K562 (cell line): ENCODE results near the gene TMEM208. TPM values are rescaled to one million over a fixed set of nuclear protein-coding genes. Genes with fewer than 3 reads are reported as not detected.

Experiments used
- ETS1 ChIP-seq: conservative IDR thresholded peaks from 2 replicates; pipeline ENCODE4 v1.6.1; 2011; ENCODE audit warnings: low read depth, mild to moderate bottlenecking, low read length; ENCODE audit not compliant: control insufficient read depth
- TEAD4 ChIP-seq, 2 experiments: sonication (generic) in 1 of 2; formaldehyde crosslinking in 1 of 2; IDR thresholded peaks; 2 replicates each; pipeline versions ENCODE4 v1.6.1 to v1.8.0; 2012 to 2022; ENCODE audit warnings: borderline replicate concordance in 1 of 2, inconsistent platforms in 1 of 2, low read length in 1 of 2, mild to moderate bottlenecking in 1 of 2, missing genetic modification reagents in 1 of 2
- ZNF717 ChIP-seq: fragments of 250-450 bp; sonication (Bioruptor Pico); IDR thresholded peaks from 2 replicates; pipeline ENCODE4 v1.5.0; 2021
- polyA plus RNA-seq, 8 experiments: library from polyadenylated mRNA; depleted of rRNA in 4 of 8; stranded (reverse) in 5 of 8; unstranded in 3 of 8; fragments of >200 nt; fragmentation: Nextera tagmentation in 2 of 8; fragmentation: Illumina TruSeq in 1 of 8; extraction: Ambion mirVana in 2 of 8; extraction: Trizol in 1 of 8; gene quantifications; 2 replicates each; pipeline versions ENCODE4 v1.2.1 to v1.2.3, GENCODE V29; 2011 to 2014; ENCODE audit warnings: inconsistent platforms in 1 of 8, missing spikeins in 1 of 8
- total RNA-seq, 7 experiments: library from RNA; depleted of rRNA in 6 of 7; stranded (reverse); fragments of >200 nt in 6 of 7; fragmentation: Illumina TruSeq in 2 of 7; extraction: Trizol in 2 of 7; gene quantifications; 2 replicates each; pipeline versions ENCODE4 v1.2.1 to v1.2.3, GENCODE V29; 2011 to 2021; ENCODE audit warnings: low replicate concordance in 1 of 7
- TF ChIP-seq, protein P1 (sequence below), 2 experiments: IDR thresholded peaks; 2 replicates each; pipeline ENCODE4 v1.6.1; 2012; ENCODE audit warnings: improper control_type of control experiment in 2 of 2, low read depth in 2 of 2, low read length in 2 of 2, borderline replicate concordance in 1 of 2

TMEM208 gene
- total and polyA plus RNA-seq, 9 of the 15 experiments (the other 6 are each of a cell fraction or from before 2014, with no cell fraction given): 31.8 to 239 (median 54.3) TPM

DNA sequence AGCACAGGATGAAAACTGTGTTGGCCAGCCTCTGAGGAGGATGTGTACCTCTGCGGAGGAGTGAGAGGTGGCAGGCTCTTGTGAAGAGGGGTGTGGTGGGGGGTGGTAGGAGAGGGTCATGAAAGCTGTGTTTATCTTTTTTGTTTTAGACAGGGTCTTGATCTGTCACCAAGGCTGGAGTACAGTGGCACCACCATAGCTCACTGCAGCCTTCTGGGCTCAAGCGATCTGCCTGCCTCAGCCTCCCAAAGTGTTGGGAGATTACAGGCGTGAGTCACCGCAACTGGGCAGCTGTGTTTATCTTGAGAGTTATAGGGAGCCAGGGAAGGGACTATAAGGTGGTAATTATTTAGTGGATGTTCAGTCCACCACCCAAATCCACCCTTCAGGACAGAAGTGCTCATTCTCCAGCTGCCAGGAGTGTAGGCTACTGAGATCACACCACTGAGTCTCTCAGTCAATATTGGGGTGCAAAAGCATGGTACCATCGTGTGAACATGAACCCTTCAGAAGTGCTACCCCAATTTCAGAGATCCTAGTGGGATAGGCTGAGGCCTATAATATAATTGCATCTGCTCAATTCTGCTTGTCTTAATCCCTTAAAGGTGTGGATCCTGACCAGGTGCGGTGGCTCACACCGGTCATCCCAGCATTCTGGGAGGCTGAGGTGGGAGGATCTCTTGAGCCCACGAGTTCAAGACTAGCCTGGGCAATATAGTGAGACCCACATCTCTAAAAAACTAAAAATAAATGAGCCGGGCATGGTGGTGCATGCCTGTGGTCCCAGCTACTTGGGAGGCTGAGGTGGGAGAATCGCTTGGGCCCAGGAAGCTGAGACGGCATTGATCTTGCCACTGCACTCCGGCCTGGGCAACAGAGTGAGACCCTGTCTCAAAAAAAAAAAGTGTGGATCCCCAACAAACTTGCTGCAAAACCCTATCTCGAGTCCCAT is 36.2 kb upstream of the TMEM208 start (continued):
- TF ChIP-seq, protein P1, sequence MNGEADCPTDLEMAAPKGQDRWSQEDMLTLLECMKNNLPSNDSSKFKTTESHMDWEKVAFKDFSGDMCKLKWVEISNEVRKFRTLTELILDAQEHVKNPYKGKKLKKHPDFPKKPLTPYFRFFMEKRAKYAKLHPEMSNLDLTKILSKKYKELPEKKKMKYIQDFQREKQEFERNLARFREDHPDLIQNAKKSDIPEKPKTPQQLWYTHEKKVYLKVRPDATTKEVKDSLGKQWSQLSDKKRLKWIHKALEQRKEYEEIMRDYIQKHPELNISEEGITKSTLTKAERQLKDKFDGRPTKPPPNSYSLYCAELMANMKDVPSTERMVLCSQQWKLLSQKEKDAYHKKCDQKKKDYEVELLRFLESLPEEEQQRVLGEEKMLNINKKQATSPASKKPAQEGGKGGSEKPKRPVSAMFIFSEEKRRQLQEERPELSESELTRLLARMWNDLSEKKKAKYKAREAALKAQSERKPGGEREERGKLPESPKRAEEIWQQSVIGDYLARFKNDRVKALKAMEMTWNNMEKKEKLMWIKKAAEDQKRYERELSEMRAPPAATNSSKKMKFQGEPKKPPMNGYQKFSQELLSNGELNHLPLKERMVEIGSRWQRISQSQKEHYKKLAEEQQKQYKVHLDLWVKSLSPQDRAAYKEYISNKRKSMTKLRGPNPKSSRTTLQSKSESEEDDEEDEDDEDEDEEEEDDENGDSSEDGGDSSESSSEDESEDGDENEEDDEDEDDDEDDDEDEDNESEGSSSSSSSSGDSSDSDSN (IDR thresholded peaks at IDR 0.05; ENCODE audit: borderline replicate concordance in 1 of 2, low read depth in 2 of 2, low read length in 2 of 2): peak in 1 of 2 experiments; percentile 91; a peak in 2 of 4 replicates
- TF ChIP-seq TEAD4 (IDR thresholded peaks at IDR 0.05; ENCODE audit: low read length): peak; percentile 28; the same call in 1 of the 2 replicates
- TF ChIP-seq TEAD4 (CRISPR knock-in tag; IDR thresholded peaks at IDR 0.05; ENCODE audit: borderline replicate concordance): no peak
- 0 out of 2 replicates have a peak, but pooled peaks have one; percentile 39 for TF ChIP-seq ETS1
- TF ChIP-seq ZNF717 (CRISPR knock-in tag): no peak
